C4-2B (cell line): ENCODE results near the gene ARRDC2.

Source experiments
- CTCF ChIP-seq: fragments of 450-650 bp; conservative IDR thresholded peaks from 2 replicates; pipeline ENCODE4 v1.5.1; 2017; ENCODE audit warnings: mild to moderate bottlenecking
- ZFX ChIP-seq: fragments of 450-650 bp; IDR thresholded peaks from 2 replicates; pipeline ENCODE4 v1.6.1; 2017

GRCh38 chr19:18009412-18010066, 1.6 kb downstream of the ARRDC2 start:
- TF ChIP-seq CTCF: no peak
- no peak for TF ChIP-seq ZFX
